GM12891 (cell line): ENCODE results near the gene POU6F2.

Experiments
- DNase-seq: peaks from one replicate; pipeline ENCODE4 v3.0.0; 2011; ENCODE audit warnings: low spot score; ENCODE audit not compliant: insufficient read length
- FAIRE-seq: peaks from 2 replicates; lab custom pipeline; 2011; peaks lifted over from hg19 to GRCh38; lab: Jason Lieb, UNC
- PAX5 ChIP-seq: IDR thresholded peaks from 2 replicates; pipeline ENCODE4 v1.6.1; 2011; ENCODE audit warnings: low read length, moderate library complexity, mild to moderate bottlenecking; ENCODE audit not compliant: insufficient read depth, severe bottlenecking
- POLR2A ChIP-seq: IDR thresholded peaks from 2 replicates; pipeline ENCODE4 v1.6.1; 2011; ENCODE audit warnings: low read depth, low read length, control low read depth
- POLR2AphosphoS5 ChIP-seq: IDR thresholded peaks from 2 replicates; pipeline ENCODE4 v1.6.1; 2011; ENCODE audit warnings: low read depth, low read length, control low read depth
- POU2F2 ChIP-seq: IDR thresholded peaks from 2 replicates; pipeline ENCODE4 v1.6.1; 2011; ENCODE audit warnings: low read depth, mild to moderate bottlenecking, control low read depth, low read length, moderate library complexity
- SPI1 ChIP-seq: IDR thresholded peaks from 2 replicates; pipeline ENCODE4 v1.6.1; 2011; ENCODE audit warnings: low read depth, low read length, control low read depth
- TAF1 ChIP-seq: IDR thresholded peaks from 2 replicates; pipeline ENCODE4 v1.6.1; 2011; ENCODE audit warnings: low read depth, low read length, control low read depth

Gene POU6F2

DNA sequence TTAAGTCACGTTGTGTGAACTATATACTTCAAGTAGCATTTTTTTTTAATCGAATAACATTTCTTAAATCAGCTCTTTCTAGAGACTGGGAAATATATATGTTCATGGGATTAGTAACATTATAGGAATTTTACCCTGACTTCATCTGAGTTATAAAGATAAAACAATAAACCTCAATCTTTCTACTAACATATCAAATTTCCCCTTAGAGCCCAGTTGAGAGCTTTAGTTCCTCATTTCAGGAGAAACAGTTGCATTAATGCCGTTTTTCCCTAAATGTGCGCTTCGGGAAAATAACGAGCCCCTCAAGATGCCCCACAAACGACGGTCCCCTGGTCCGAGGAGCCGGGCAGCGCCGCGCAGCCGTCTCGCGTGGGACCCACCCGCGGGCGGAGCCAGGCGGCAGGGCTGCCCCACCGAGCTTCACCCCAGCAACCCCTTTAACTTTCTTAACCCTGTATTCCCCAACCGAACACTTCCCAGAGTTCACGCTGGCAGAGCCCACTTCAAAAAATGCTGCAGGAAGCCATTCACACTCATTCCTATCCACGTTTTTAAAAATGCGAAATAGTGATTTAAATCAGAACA, 436.0 kb downstream of the POU6F2 start:
- TF ChIP-seq POU2F2 = no peak
- TF ChIP-seq POLR2A = no peak
- TF ChIP-seq SPI1 = no peak
- no peak for TF ChIP-seq TAF1
- TF ChIP-seq PAX5 = no peak
- TF ChIP-seq POLR2AphosphoS5 = no peak
- FAIRE-seq (no peak), DNase-seq (no peak)

DNA sequence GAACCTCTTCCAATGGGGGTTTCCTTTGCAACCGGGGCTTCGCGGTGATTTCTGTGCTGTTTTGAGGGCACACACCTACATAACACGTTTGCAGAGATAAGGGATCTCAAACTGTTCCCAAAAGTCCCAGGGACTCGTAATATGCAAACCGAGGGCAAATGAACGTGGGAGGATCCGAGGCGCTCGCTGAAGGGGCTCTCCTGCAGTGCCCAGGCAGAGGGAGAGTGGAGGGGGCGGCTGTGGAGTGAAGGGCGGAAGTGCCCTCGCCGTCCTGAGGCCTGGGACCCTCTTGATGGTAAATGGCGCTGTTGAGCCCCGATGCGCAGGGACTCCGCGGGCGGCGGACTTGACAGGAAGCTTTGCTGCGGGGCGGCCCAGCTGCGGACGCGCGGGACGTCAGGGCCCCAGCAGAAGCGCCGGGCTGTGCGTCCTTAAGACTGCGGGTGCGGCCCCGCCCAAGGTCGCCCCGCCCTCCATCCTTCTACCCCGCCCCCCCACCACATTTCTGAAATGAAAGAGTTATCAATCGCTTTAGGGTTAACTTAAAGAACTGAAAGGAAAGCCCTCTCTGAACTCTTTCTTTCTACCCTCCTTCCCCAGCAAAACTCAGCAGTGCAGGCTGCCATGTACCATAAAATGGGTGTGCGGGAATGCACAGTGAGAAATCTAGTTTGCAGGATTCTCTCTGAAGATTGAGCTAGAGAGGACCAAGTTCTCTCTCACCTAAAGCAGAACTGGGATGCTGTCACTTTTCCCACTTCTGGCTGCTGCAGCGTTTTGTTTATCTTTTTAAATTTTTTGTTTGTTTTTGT, 436.7 kb downstream of the POU6F2 start:
- DNase-seq (peak; percentile 36), FAIRE-seq (peak; percentile 26)
- TF ChIP-seq POU2F2 (0 out of 2 replicates have a peak, but pooled peaks have one; percentile 21), POLR2AphosphoS5 (no peak), SPI1 (peak; percentile 43; the same call in 1 of the 2 replicates)

DNA sequence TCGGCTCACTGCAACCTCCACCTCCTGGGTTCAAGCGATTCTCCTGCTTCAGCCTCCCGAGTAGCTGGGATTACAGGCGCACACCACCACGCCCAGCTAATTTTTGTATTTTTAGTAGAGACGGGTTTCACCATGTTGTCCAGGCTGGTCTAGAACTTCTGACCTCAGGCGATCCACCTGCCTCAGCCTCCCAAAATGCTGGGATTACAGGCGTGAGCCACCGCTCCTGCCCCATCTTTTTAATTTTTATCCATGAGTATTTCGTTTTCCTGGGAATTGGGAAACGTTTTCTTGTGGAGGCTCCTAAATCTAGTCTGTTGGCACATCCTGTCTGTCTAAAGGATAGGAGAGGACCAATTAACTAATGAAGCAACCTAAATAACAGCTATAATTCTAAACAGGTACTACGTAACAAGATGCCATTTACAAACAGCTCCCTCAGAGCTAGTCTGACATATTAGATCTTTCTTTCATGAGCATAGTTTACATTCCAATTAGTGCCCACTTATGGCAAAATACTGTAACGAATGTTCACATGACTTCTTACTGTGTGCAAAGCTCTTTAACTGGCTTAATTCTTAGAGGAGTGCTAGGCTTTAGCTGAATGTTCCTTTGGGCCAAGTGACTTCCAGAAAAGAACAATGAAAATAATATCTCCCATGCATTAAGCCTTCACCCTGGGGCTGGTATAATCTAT, 437.5 kb downstream of the POU6F2 start:
- TF ChIP-seq TAF1 = no peak
- TF ChIP-seq POLR2A = no peak
- no peak for TF ChIP-seq PAX5
- TF ChIP-seq POLR2AphosphoS5 = no peak
- no peak for TF ChIP-seq POU2F2
- TF ChIP-seq SPI1 = no peak
- no peak for FAIRE-seq
- DNase-seq = no peak

DNA sequence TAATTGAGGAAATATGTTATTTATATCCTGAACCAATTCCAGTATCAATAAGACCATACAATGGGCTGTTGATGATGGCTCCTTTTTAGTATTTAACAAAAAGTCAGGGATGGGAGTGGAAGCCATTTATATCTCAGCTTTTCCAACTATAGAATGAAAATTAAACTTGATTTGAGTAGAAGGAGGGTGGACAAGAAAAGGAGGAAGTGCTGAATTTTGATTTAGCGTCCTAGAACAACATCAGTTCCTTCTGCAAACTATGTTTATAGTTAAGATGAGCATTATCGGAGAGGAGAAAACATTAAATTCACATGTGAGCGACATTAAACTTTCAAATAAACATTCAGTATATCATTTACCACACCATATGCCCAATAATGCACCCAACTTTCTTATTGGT, 439.2 kb downstream of the POU6F2 start:
- DNase-seq (no peak), FAIRE-seq (no peak)
- TF ChIP-seq POU2F2 (no peak), TAF1 (no peak), SPI1 (peak; percentile 25; the same call in 1 of the 2 replicates)

DNA sequence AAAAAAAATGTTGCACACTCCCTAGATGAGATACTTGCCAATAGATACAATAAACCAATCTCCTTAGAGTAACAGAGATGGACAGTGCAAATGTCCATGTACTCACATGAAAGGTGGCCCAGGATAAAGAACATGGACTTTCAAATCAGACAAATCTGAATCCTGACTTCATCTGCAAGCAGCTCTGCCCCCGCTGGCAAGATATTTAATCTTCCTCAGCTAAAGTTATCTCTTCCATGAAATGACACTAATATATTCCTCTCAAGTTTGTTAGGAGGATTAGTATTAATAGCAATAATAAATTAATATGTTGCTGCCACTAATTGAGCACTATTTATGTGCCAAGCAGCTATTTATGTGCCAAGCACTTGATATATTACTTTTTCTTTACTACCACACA, 439.9 kb downstream of the POU6F2 start:
- DNase-seq (no peak), FAIRE-seq (no peak)
- TF ChIP-seq POU2F2 (no peak), POLR2AphosphoS5 (no peak), TAF1 (no peak), PAX5 (no peak), POLR2A (no peak), SPI1 (no peak)

DNA sequence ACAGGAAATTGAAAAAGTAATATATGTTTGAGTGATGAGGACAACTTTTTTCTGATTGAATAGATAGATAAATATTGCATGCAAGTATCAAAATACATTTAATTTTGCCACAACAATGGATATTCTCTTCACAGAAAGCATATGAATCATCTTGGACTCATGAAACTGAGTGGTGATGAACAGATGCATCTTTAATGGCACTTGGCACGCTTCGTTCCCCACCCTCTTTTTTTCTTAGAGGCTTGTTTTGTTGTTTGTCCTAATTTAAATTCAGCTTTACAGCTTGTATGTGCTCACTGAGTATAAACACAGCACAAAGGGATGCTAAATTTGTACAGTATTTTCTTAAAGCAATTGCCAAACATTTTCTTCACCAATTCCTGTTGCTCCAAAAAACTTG, 443.5 kb downstream of the POU6F2 start:
- TF ChIP-seq POLR2A (no peak), SPI1 (no peak), TAF1 (no peak), POU2F2 (no peak), PAX5 (no peak), POLR2AphosphoS5 (no peak)
- DNase-seq (no peak), FAIRE-seq (no peak)

DNA sequence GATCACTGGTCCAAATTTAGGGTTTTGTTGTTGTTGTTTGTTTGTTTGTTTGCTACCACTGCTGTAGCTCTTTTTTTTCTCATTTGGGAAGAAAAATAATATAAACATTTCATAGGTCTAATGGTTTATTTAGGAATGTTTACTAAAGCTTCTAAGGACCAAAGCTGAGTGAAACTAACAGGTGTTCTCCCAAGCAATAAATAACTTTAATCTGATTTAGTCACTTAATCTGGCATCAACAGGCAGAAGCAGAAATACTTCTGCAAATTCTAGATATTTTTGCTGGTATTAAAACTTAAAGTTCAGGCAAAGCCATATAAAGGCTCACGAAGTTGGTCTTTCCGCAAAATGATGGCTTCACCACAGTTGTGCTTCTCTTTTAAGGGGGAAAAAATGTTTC, 444.0 kb downstream of the POU6F2 start:
- no peak for FAIRE-seq
- TF ChIP-seq POLR2AphosphoS5 = no peak
- TF ChIP-seq TAF1 = no peak
- TF ChIP-seq POLR2A = no peak
- TF ChIP-seq POU2F2 = no peak
- TF ChIP-seq PAX5 = no peak
- TF ChIP-seq SPI1 = no peak
- DNase-seq = no peak

DNA sequence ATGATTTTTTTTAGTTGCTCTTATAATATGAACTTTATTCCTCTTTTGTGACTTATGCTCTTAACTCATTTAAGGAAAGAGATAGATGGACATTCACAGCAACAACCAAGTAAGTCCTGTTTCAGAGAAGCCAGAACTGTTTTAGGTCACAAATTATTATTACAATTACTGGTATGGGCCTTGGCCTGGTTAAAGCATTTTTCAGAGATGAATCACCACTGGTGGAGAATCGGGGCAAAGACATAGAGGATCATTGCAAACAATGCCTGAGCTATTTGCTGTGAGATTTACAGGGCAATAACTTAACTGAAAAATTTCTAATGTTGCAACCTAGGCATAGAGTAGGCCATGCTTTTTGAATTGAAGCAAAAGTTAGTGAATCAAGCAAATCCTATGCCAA, 450.5 kb downstream of the POU6F2 start:
- no peak for TF ChIP-seq SPI1
- TF ChIP-seq POU2F2 = no peak
- TF ChIP-seq TAF1 = no peak
- DNase-seq (no peak), FAIRE-seq (no peak)

DNA sequence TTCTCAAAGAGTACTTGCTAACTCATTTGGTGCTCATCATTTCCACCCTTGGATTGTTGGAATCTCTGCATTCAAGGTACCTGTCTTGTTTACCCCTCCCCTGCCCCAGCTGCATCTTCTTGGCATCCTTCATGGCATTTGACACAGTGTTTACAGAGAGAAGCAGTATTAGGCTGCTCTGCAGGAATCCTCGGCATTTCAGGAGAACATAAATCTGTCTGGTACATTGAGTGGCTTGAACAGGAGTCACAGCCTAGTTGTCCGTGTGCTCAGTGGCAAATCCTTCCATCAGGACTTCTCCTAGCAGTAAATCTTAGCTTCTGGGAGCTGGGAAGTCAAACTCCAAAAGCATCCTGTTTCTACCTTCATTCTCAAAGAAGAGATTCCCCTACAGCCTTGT, 451.7 kb downstream of the POU6F2 start:
- no peak for DNase-seq
- no peak for FAIRE-seq
- TF ChIP-seq TAF1 (no peak), SPI1 (no peak), POU2F2 (no peak), POLR2AphosphoS5 (no peak), PAX5 (no peak), POLR2A (no peak)

DNA sequence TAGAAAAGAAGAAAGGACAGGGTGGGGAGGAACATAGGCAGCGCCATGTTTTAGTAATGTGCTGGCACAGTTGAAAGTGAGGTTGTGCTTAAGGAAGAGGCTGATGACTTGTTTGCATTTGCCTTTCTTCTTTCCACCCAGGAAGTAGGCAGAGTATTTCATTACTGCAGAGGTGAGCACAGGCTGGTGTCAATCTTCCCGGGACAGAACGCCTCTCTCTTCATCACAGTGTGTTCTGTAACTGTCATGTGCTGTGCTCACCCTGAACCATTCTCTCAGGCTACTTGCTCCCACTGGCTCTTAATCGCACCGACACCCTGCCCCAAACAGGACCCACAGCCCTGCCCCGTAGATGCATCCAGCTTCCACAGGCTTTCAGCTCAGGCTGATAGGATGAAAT, 452.7 kb downstream of the POU6F2 start:
- FAIRE-seq = no peak
- TF ChIP-seq POU2F2 (no peak), PAX5 (no peak), SPI1 (no peak), POLR2AphosphoS5 (no peak), POLR2A (no peak), TAF1 (no peak)

More for the DNA sequence above, 452.7 kb downstream of the POU6F2 start:
- DNase-seq = no peak
